Upper lobe of right lung (tissue), 1 donor: ENCODE measurements around the gene LRIG3. TPM values are rescaled to one million over a fixed set of nuclear protein-coding genes. Genes with fewer than 3 reads are reported as not detected.

Source experiments
- ATAC-seq: fragments of 200-7000 bp; cut with Tn5 transposase; one replicate; pipeline ENCODE4 v1.9.1; 2020; ENCODE audit warnings: mild to moderate bottlenecking, moderate library complexity
- DNase-seq: peaks from one replicate; pipeline ENCODE4 v3.0.0-alpha.2; 2020
- H3K27ac ChIP-seq: fragments of 200-600 bp; one replicate; pipeline ENCODE4 v1.8.0; 2022
- H3K27me3 ChIP-seq: fragments of 200-600 bp; one replicate; pipeline ENCODE4 v1.8.0; 2022; ENCODE audit warnings: mild to moderate bottlenecking
- H3K36me3 ChIP-seq: fragments of 200-600 bp; one replicate; pipeline ENCODE4 v1.8.0; 2022
- H3K4me1 ChIP-seq: fragments of 200-600 bp; one replicate; pipeline ENCODE4 v1.8.0; 2022
- H3K4me3 ChIP-seq: fragments of 200-600 bp; one replicate; pipeline ENCODE4 v1.8.0; 2022; ENCODE audit warnings: mild to moderate bottlenecking
- H3K9me3 ChIP-seq: fragments of 200-600 bp; one replicate; pipeline ENCODE4 v1.8.0; 2022
- CTCF ChIP-seq: fragments of 200-600 bp; IDR thresholded peaks from one replicate; pipeline ENCODE4 v1.8.0; 2022; ENCODE audit warnings: antibody characterized with exemption
- intact Hi-C: fragments of 100-400 bp; cut with DNase I; formaldehyde crosslinking; loops from one replicate; pipeline ENCODE4 v1.11.0; 2022
- total RNA-seq: library from RNA; stranded (reverse); fragmentation: NEBNext Ultra II Directional; extraction: Animal tissue kit (Norgen Biotek cat#: 25700); gene quantifications from one replicate; pipeline ENCODE4 v1.2.1, GENCODE V29; 2021
- donor health status: DM: no; HTN: yes; CAD: no; lungs with severe emphysema.

The LRIG3 gene
- total RNA-seq, 1 donor from 2014 or later: 40.5 TPM

GRCh38 chr12:58895053-58895452 lies 25.3 kb downstream of the LRIG3 start:
- ATAC-seq: no peak
- no peak for TF ChIP-seq CTCF
- peaks cover 6% of the 10 kb centered on the region for H3K4me1 ChIP-seq

GRCh38 chr12:58894040-58894439 lies 26.3 kb downstream of the LRIG3 start:
- Histone ChIP-seq H3K36me3 (peaks cover 14% of the 10 kb centered on the region), H3K4me3 (no peak overlapping the region), H3K27me3 (no peaks in the 10 kb centered on the region), H3K27ac (no peak overlapping the region), H3K9me3 (no peaks in the 10 kb centered on the region), H3K4me1 (peaks cover 6% of the 10 kb centered on the region)
- intact Hi-C loops: no loop called here
- DNase-seq (no peak), ATAC-seq (no peak)
- TF ChIP-seq CTCF: no peak

More at GRCh38 chr12:58895053-58895452, 25.3 kb downstream of the LRIG3 start:
- Histone ChIP-seq H3K4me3 (no peak overlapping the region), H3K27ac (no peak overlapping the region), H3K36me3 (peaks cover 4% of the 10 kb centered on the region), H3K9me3 (no peaks in the 10 kb centered on the region), H3K27me3 (no peaks in the 10 kb centered on the region)
- no peak for DNase-seq
- intact Hi-C loops: no loop called here

- H3K27me3 ChIP-seq: no peaks in the 10 kb centered on the region
- intact Hi-C loops: no loop called here
- H3K27ac ChIP-seq: no peak overlapping the region
- H3K9me3 ChIP-seq: no peaks in the 10 kb centered on the region
- no peak overlapping the region for H3K4me3 ChIP-seq
- no peak for TF ChIP-seq CTCF
- peaks cover 6% of the 10 kb centered on the region for H3K4me1 ChIP-seq
- ATAC-seq (no peak), DNase-seq (no peak)
- H3K36me3 ChIP-seq: peaks cover 19% of the 10 kb centered on the region
Observed at GRCh38 chr12:58893495-58893894, 26.8 kb downstream of the LRIG3 start.

GRCh38 chr12:58889557-58889956 lies 30.7 kb downstream of the LRIG3 start:
- TF ChIP-seq CTCF: no peak
- H3K4me1 ChIP-seq: peaks cover 6% of the 10 kb centered on the region
- peaks cover 55% of the 10 kb centered on the region for H3K36me3 ChIP-seq
- H3K27me3 ChIP-seq: no peaks in the 10 kb centered on the region
- ATAC-seq: no peak
- no peak overlapping the region for H3K4me3 ChIP-seq
- intact Hi-C loops: no loop called here
- no peak overlapping the region for H3K27ac ChIP-seq
- no peaks in the 10 kb centered on the region for H3K9me3 ChIP-seq
- DNase-seq: no peak

GRCh38 chr12:58888131-58888783 lies 32.0 kb downstream of the LRIG3 start:
- no peak for ATAC-seq
- intact Hi-C loops: no loop called here
- TF ChIP-seq CTCF: no peak
- H3K4me1 ChIP-seq: peaks cover 5% of the 10 kb centered on the region
- no peak for DNase-seq
- H3K36me3 ChIP-seq: peaks cover 68% of the 10 kb centered on the region
- H3K4me3 ChIP-seq: no peak overlapping the region
- no peak overlapping the region for H3K27ac ChIP-seq
- no peaks in the 10 kb centered on the region for H3K27me3 ChIP-seq
- H3K9me3 ChIP-seq: no peaks in the 10 kb centered on the region

GRCh38 chr12:58887068-58887467 lies 33.2 kb downstream of the LRIG3 start:
- Histone ChIP-seq H3K27me3 (no peaks in the 10 kb centered on the region), H3K9me3 (no peaks in the 10 kb centered on the region), H3K4me3 (no peak overlapping the region), H3K4me1 (no peaks in the 10 kb centered on the region), H3K27ac (no peak overlapping the region), H3K36me3 (peaks cover 78% of the 10 kb centered on the region)
- DNase-seq: no peak
- ATAC-seq: no peak
- TF ChIP-seq CTCF: no peak
- intact Hi-C loops: no loop called here
